Keratinocyte (primary cell): Measurements from ENCODE around the gene CSNK1G2. TPM values are rescaled to one million over a fixed set of nuclear protein-coding genes. Genes with fewer than 3 reads are reported as not detected.

Experiments
- DNase-seq: peaks from one replicate; pipeline ENCODE4 v3.0.0-alpha.2; 2011; ENCODE audit warnings: low read depth, missing footprints, low spot score
- FAIRE-seq: peaks from 2 replicates; lab custom pipeline; 2011; peaks lifted over from hg19 to GRCh38; lab: Jason Lieb, UNC
- H2AFZ ChIP-seq: 2 replicates; pipeline ENCODE4 v1.6.0; 2012; ENCODE audit warnings: low read length, control low read depth, inconsistent platforms; ENCODE audit not compliant: control insufficient read depth
- H3K27ac ChIP-seq: 2 replicates; pipeline ENCODE4 v1.5.1; 2011; ENCODE audit warnings: low read length; ENCODE audit not compliant: control insufficient read depth, insufficient read depth
- H3K27me3 ChIP-seq: 3 replicates; pipeline ENCODE4 v1.6.0; 2011; ENCODE audit warnings: low read length; ENCODE audit not compliant: control insufficient read depth, insufficient read depth; ENCODE audit errors: extremely low read depth
- H3K36me3 ChIP-seq, 2 experiments: 2 replicates in 1 of 2; 3 replicates in 1 of 2; pipeline ENCODE4 v1.5.1; 2011; ENCODE audit warnings: low read length in 2 of 2, mild to moderate bottlenecking in 1 of 2; ENCODE audit not compliant: control insufficient read depth in 2 of 2, insufficient read depth in 2 of 2; ENCODE audit errors: extremely low read depth in 1 of 2
- H3K4me1 ChIP-seq: 3 replicates; pipeline ENCODE4 v1.5.1; 2011; ENCODE audit warnings: low read length; ENCODE audit not compliant: control insufficient read depth, insufficient read depth; ENCODE audit errors: extremely low read depth
- H3K4me2 ChIP-seq: 3 replicates; pipeline ENCODE4 v1.6.0; 2011; ENCODE audit warnings: low read depth, low read length; ENCODE audit not compliant: control insufficient read depth, insufficient read depth; ENCODE audit errors: extremely low read depth
- H3K4me3 ChIP-seq, 3 experiments: fragments of 200-600 bp in 1 of 3; sonication (generic) in 1 of 3; 2 replicates in 2 of 3; 3 replicates in 1 of 3; pipeline ENCODE4 v1.5.1; 2011 to 2016; ENCODE audit warnings: low read length in 3 of 3, mild to moderate bottlenecking in 3 of 3, control low read depth in 2 of 3, inconsistent platforms in 1 of 3, low read depth in 1 of 3, mixed read lengths in 1 of 3, mixed run types in 1 of 3, moderate library complexity in 1 of 3; ENCODE audit not compliant: control insufficient read depth in 2 of 3, insufficient read depth in 2 of 3; ENCODE audit errors: extremely low read depth in 1 of 3
- H3K79me2 ChIP-seq: 2 replicates; pipeline ENCODE4 v1.6.0; 2012; ENCODE audit warnings: low read length; ENCODE audit not compliant: control insufficient read depth, insufficient read depth
- H3K9ac ChIP-seq: 3 replicates; pipeline ENCODE4 v1.6.0; 2011; ENCODE audit warnings: low read length; ENCODE audit not compliant: control insufficient read depth, insufficient read depth; ENCODE audit errors: extremely low read depth
- H3K9me1 ChIP-seq: 3 replicates; pipeline ENCODE4 v1.6.0; 2011; ENCODE audit warnings: low read length; ENCODE audit not compliant: control insufficient read depth, insufficient read depth; ENCODE audit errors: extremely low read depth
- H3K9me3 ChIP-seq: 2 replicates; pipeline ENCODE4 v1.5.1; 2012; ENCODE audit warnings: low read depth, low read length; ENCODE audit not compliant: control insufficient read depth
- H4K20me1 ChIP-seq: 3 replicates; pipeline ENCODE4 v1.6.0; 2011; ENCODE audit warnings: low read length; ENCODE audit not compliant: control insufficient read depth, insufficient read depth; ENCODE audit errors: extremely low read depth
- CTCF ChIP-seq, 3 experiments: IDR thresholded peaks in 1 of 3; conservative IDR thresholded peaks in 1 of 3; optimal IDR thresholded peaks in 1 of 3; 2 replicates in 2 of 3; 3 replicates in 1 of 3; pipeline versions ENCODE3 to v1.5.1; 2011; ENCODE audit warnings: low read length in 3 of 3, mild to moderate bottlenecking in 3 of 3, moderate library complexity in 2 of 3, control low read depth in 1 of 3, inconsistent platforms in 1 of 3; ENCODE audit not compliant: insufficient read depth in 2 of 3; ENCODE audit errors: extremely low read depth in 1 of 3
- EZH2 ChIP-seq: IDR thresholded peaks from one replicate; pipeline ENCODE4 v1.6.1; 2012; ENCODE audit warnings: inconsistent platforms, mild to moderate bottlenecking, low read length, moderate library complexity
- dilution Hi-C: fragments of 300-500 bp; cut with MboI; formaldehyde crosslinking; loops from one replicate; pipeline ENCODE4 v1.7.0; 2020; ENCODE audit warnings: low sequenced_read_pairs; ENCODE audit not compliant: extremely low pct_ligation_motif_present
- polyA plus RNA-seq, 5 experiments: library from polyadenylated mRNA; depleted of rRNA in 3 of 5; stranded (reverse) in 3 of 5; stranded (forward) in 1 of 5; unstranded in 1 of 5; fragments of >200 nt; gene quantifications; 1 replicate in 1 of 5; 2 replicates in 3 of 5; 3 replicates in 1 of 5; pipeline versions ENCODE4 v1.2.1 to v1.2.3, GENCODE V29; 2011 to 2012; ENCODE audit warnings: missing spikeins in 2 of 5, low read depth in 1 of 5, low replicate concordance in 1 of 5

The CSNK1G2 gene
- polyA plus RNA-seq, 1 donor (not counting 4 experiments of a cell fraction or from before 2014, with no cell fraction given), result 34.9 TPM

GRCh38 chr19:1933244-1933643 lies 7.7 kb upstream of the CSNK1G2 start:
- Histone ChIP-seq H3K4me1 (peaks cover 4% of the 10 kb centered on the region), H3K4me3 (no peak overlapping the region), H2AFZ (no peak overlapping the region), H3K9me1 (no peaks in the 10 kb centered on the region), H3K27me3 (no peaks in the 10 kb centered on the region), H4K20me1 (no peaks in the 10 kb centered on the region), H3K9ac (no peak overlapping the region), H3K4me2 (no peak overlapping the region), H3K9me3 (peaks cover 4% of the 10 kb centered on the region), H3K27ac (no peak overlapping the region), H3K79me2 (no peaks in the 10 kb centered on the region), H3K36me3 (no peaks in the 10 kb centered on the region)
- no peak for TF ChIP-seq EZH2
- TF ChIP-seq CTCF (optimal IDR thresholded peaks at IDR 0.05 in 1 of 3, IDR thresholded peaks at IDR 0.05 in 1 of 3, conservative IDR thresholded peaks at IDR 0.05 in 1 of 3; ENCODE audit: extremely low read depth in 1 of 3, insufficient read depth in 2 of 3, low read length in 3 of 3), result no peak
- no peak for FAIRE-seq
- DNase-seq, result no peak
- dilution Hi-C loops, result no loop called here

- Histone ChIP-seq H3K36me3 (no peaks in the 10 kb centered on the region), H3K4me3 (no peak overlapping the region), H3K9ac (no peak overlapping the region), H4K20me1 (no peaks in the 10 kb centered on the region), H3K9me1 (no peaks in the 10 kb centered on the region), H3K9me3 (peaks cover 4% of the 10 kb centered on the region), H3K4me2 (no peak overlapping the region), H3K27ac (no peak overlapping the region), H2AFZ (no peak overlapping the region), H3K4me1 (peaks cover 4% of the 10 kb centered on the region), H3K79me2 (no peaks in the 10 kb centered on the region), H3K27me3 (no peaks in the 10 kb centered on the region)
- no peak for TF ChIP-seq CTCF (optimal IDR thresholded peaks at IDR 0.05 in 1 of 3, IDR thresholded peaks at IDR 0.05 in 1 of 3, conservative IDR thresholded peaks at IDR 0.05 in 1 of 3; ENCODE audit: extremely low read depth in 1 of 3, insufficient read depth in 2 of 3, low read length in 3 of 3)
- TF ChIP-seq EZH2, result no peak
- dilution Hi-C loops, result no loop called here
- FAIRE-seq (no peak), DNase-seq (no peak)
These were observed 7.0 kb upstream of the CSNK1G2 start for GRCh38 chr19:1933942-1934341.
